Measurements from ENCODE around the gene FAM32A. TPM values are rescaled to one million over a fixed set of nuclear protein-coding genes. Genes with fewer than 3 reads are reported as not detected.

Gene FAM32A
- total and polyA plus RNA-seq, 2 of the 8 experiments (the other 6 are each of a cell fraction or from before 2014, with no cell fraction given) = 75.6 to 105 TPM

GRCh38 chr19:16170134-16170533 is 15.1 kb upstream of the FAM32A start:
- no peak for TF ChIP-seq SIX5 (IDR thresholded peaks at IDR 0.05; ENCODE audit: low read depth, low read length)
- TF ChIP-seq CBX8 (IDR thresholded peaks at IDR 0.05; ENCODE audit: borderline replicate concordance, low read depth, low read length) = no peak
- no peak for TF ChIP-seq POLR2AphosphoS5 (IDR thresholded peaks at IDR 0.05; ENCODE audit: low read depth, low read length)
- no peak for TF ChIP-seq SP2 (IDR thresholded peaks at IDR 0.05; ENCODE audit: low read length)
- TF ChIP-seq JUND (IDR thresholded peaks at IDR 0.05; ENCODE audit: low read length) = no peak
- TF ChIP-seq, protein P1, sequence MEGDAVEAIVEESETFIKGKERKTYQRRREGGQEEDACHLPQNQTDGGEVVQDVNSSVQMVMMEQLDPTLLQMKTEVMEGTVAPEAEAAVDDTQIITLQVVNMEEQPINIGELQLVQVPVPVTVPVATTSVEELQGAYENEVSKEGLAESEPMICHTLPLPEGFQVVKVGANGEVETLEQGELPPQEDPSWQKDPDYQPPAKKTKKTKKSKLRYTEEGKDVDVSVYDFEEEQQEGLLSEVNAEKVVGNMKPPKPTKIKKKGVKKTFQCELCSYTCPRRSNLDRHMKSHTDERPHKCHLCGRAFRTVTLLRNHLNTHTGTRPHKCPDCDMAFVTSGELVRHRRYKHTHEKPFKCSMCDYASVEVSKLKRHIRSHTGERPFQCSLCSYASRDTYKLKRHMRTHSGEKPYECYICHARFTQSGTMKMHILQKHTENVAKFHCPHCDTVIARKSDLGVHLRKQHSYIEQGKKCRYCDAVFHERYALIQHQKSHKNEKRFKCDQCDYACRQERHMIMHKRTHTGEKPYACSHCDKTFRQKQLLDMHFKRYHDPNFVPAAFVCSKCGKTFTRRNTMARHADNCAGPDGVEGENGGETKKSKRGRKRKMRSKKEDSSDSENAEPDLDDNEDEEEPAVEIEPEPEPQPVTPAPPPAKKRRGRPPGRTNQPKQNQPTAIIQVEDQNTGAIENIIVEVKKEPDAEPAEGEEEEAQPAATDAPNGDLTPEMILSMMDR (IDR thresholded peaks at IDR 0.05; ENCODE audit: control extremely low read depth in 1 of 3, insufficient read depth in 1 of 3, low read depth in 1 of 3, low read length in 3 of 3) = no peak
- no peak for TF ChIP-seq BRCA1 (IDR thresholded peaks at IDR 0.05; ENCODE audit: low read depth, low read length)
- no peak for TF ChIP-seq RNF2 (IDR thresholded peaks at IDR 0.05; ENCODE audit: borderline replicate concordance, low read depth, low read length, missing control alignments, poor library complexity, severe bottlenecking)
- TF ChIP-seq CHD2 (IDR thresholded peaks at IDR 0.05; ENCODE audit: low read length) = no peak
- Histone ChIP-seq H2BK20ac (ENCODE audit: low read length) (no peak overlapping the region), H2BK12ac (ENCODE audit: low read depth, low read length) (no peak overlapping the region), H4K91ac (replicated peaks; ENCODE audit: insufficient read length, low read length) (no peak overlapping the region), H2BK5ac (ENCODE audit: low read depth, low read length) (no peak overlapping the region), H3K4me3 (ENCODE audit: extremely low read depth in 1 of 4, insufficient read depth in 2 of 4, low read depth in 3 of 4, low read length in 4 of 4) (no peak overlapping the region), H3K14ac (ENCODE audit: insufficient read length) (no peak overlapping the region), H4K8ac (ENCODE audit: extremely low read depth, insufficient read depth, low read length) (no peak overlapping the region), H3K79me2 (ENCODE audit: control insufficient read depth in 1 of 2, insufficient read depth in 2 of 2, low read length in 2 of 2) (no peaks in the 10 kb centered on the region), H3K36me3 (ENCODE audit: control insufficient read depth in 2 of 4, insufficient read depth in 4 of 4, low read length in 3 of 4) (no peaks in the 10 kb centered on the region), H3K4me2 (ENCODE audit: insufficient read depth in 1 of 2, low read depth in 2 of 2, low read length in 2 of 2) (no peak overlapping the region), H3K23ac (ENCODE audit: insufficient read length) (no peak overlapping the region), H3K23me2 (ENCODE audit: low read depth, low read length) (no peaks in the 10 kb centered on the region), H3K9me3 (ENCODE audit: insufficient read depth in 2 of 2, low read depth in 1 of 2, low read length in 1 of 2) (peaks cover 3 to 4% of the 10 kb centered on the region in 2 experiments; a peak in 3 of 4 replicates), H3K18ac (ENCODE audit: extremely low read depth, low read length) (no peak overlapping the region), H3K27me3 (replicated peaks in 1 of 4; ENCODE audit: control insufficient read depth in 3 of 4, extremely low read depth in 1 of 4, insufficient read depth in 3 of 4, low read length in 3 of 4) (no peaks in the 10 kb centered on the region), H3K4me1 (replicated peaks in 1 of 4; ENCODE audit: control insufficient read depth in 3 of 4, insufficient read depth in 4 of 4, low read length in 3 of 4) (no peaks in the 10 kb centered on the region), H3K9ac (replicated peaks in 1 of 4; ENCODE audit: extremely low read depth in 1 of 4, low read depth in 3 of 4, low read length in 3 of 4) (no peak overlapping the region), H3K79me1 (ENCODE audit: low read depth, low read length) (no peaks in the 10 kb centered on the region), H3K27ac (ENCODE audit: low read depth, low read length) (no peak overlapping the region), H4K20me1 (replicated peaks in 1 of 2; ENCODE audit: control insufficient read depth in 1 of 2, insufficient read depth in 2 of 2, low read length in 2 of 2) (no peaks in the 10 kb centered on the region), H2AFZ (ENCODE audit: low read length) (no peak overlapping the region), H3K4ac (replicated peaks; ENCODE audit: insufficient read length, low read depth, low read length) (no peak overlapping the region), H2BK120ac (replicated peaks; ENCODE audit: low read depth, low read length) (no peak overlapping the region), H2BK15ac (ENCODE audit: low read length) (no peak overlapping the region), H2AK5ac (ENCODE audit: low read depth, low read length) (no peak overlapping the region), H4K5ac (ENCODE audit: insufficient read length, low read depth, low read length) (no peak overlapping the region), H3K56ac (replicated peaks; ENCODE audit: insufficient read length, low read depth, low read length) (no peak overlapping the region)
- ChIA-PET CTCF (ENCODE audit: partially characterized antibody) (interaction anchor here (1.8 kb wide), 1 partner anchor 10 kb away, joined by 3 read pairs; no protein-coding TSS in a partner anchor), POLR2A (ENCODE audit: partially characterized antibody) (interaction anchor here (1.6 kb wide), 1 partner anchor 94 kb away, joined by 3 read pairs; the partner anchor contains the start of gene TPM4)
- WGBS, 2 experiments (ENCODE audit: extremely low coverage in 1 of 2, insufficient coverage in 1 of 2, insufficient read length in 1 of 2, insufficient replicate concordance in 2 of 2, low coverage in 1 of 2, low lambda C conversion rate in 2 of 2, missing lambda C conversion rate in 1 of 2) = 73% methylated on average over 1 of the region's 1 CpG; no CpG with 5 or more reads in 1 of the 2 experiments
- FAIRE-seq (no peak), DNase-seq (ENCODE audit: low read depth in 1 of 2, low spot score in 2 of 2) (no peak)

All from H1 (cell line).